ENCODE data around the gene TSPAN8.

- no peak for TF ChIP-seq POLR2AphosphoS5 (IDR thresholded peaks at IDR 0.05; ENCODE audit: low read depth, low read length)
- no peak for TF ChIP-seq POLR2A (IDR thresholded peaks at IDR 0.05; ENCODE audit: low read depth, low read length)
- no peak for TF ChIP-seq SPI1 (IDR thresholded peaks at IDR 0.05; ENCODE audit: low read depth, low read length)
- no peak for TF ChIP-seq TAF1 (IDR thresholded peaks at IDR 0.05; ENCODE audit: low read depth, low read length)
- no peak for TF ChIP-seq PAX5 (IDR thresholded peaks at IDR 0.05; ENCODE audit: insufficient read depth, low read length, severe bottlenecking)
- no peak for TF ChIP-seq POU2F2 (IDR thresholded peaks at IDR 0.05; ENCODE audit: low read depth, low read length)
These were observed 48.0 kb downstream of the TSPAN8 start for GRCh38 chr12:71109834-71110233.
